GM12801 (cell line): ENCODE measurements around the gene SFT2D2.

ENCODE experiments used
- TF ChIP-seq, protein P1 (sequence below): IDR thresholded peaks from one replicate; pipeline ENCODE4 v1.5.1; 2011; ENCODE audit warnings: control low read depth; ENCODE audit not compliant: insufficient read length; ENCODE audit errors: extremely low read depth

SFT2D2 gene

DNA sequence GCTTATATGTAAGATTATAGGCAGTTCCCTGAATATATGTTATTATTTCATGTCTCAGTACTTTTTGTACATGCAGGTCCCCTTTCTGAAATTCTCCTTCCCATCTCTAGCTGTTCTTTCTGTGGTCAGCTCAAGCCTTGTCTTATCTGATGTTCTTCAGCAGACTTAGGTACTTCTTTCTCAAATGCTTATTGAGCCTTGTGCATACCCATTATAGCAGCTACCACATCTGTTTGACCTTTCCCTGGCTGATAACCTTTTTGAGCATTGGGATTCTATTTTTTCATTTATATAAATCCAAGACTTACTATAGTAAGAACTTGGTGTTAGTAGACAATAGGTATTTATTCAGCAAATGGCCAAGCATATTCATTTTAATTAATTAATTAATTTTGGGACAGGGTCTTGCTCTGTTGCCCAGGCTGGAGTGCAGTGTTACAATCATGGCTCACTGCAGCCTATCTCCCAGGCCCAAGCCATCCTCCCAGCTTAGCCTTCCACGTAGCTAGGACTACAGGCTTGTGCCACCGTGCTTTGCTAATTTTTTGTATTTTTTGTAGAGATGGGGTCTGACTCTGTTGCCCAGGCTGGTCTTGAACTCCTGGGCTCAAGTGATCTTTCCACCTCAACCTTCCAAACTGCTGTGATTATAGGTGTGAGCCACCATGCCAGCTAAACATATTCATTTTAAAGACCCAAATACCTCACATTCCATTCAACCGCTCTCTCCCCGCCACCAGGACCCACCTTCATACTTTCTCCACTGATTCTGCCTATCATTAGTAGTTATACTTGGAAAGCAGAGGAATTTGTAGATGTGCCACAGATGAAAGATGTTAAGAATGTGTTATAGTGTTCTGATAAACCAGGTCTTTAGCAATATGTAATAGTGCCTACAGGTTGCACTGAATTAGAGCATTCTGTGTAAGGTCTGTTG lies 30.3 kb upstream of the SFT2D2 start:
- TF ChIP-seq, protein P1, sequence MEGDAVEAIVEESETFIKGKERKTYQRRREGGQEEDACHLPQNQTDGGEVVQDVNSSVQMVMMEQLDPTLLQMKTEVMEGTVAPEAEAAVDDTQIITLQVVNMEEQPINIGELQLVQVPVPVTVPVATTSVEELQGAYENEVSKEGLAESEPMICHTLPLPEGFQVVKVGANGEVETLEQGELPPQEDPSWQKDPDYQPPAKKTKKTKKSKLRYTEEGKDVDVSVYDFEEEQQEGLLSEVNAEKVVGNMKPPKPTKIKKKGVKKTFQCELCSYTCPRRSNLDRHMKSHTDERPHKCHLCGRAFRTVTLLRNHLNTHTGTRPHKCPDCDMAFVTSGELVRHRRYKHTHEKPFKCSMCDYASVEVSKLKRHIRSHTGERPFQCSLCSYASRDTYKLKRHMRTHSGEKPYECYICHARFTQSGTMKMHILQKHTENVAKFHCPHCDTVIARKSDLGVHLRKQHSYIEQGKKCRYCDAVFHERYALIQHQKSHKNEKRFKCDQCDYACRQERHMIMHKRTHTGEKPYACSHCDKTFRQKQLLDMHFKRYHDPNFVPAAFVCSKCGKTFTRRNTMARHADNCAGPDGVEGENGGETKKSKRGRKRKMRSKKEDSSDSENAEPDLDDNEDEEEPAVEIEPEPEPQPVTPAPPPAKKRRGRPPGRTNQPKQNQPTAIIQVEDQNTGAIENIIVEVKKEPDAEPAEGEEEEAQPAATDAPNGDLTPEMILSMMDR, result no peak

DNA sequence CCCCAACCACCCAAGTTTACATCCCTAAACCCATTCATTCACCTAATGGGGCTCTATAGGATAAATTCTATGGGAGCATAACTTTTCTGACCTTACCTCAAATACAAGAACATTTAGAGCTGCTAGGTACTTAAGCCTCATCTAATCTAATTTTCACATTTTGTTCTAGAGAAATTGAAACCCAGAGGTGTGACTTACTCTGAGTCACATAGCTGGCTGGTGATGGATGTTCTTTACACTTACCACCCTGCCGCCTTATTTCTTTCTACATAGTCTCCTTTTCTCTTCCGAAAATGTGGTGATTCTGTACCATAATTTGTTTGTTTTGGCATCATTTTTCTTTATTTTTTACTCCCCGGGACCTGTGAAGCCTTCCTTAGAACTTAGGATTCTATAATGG lies 26.7 kb upstream of the SFT2D2 start:
- TF ChIP-seq, protein P1, result no peak

DNA sequence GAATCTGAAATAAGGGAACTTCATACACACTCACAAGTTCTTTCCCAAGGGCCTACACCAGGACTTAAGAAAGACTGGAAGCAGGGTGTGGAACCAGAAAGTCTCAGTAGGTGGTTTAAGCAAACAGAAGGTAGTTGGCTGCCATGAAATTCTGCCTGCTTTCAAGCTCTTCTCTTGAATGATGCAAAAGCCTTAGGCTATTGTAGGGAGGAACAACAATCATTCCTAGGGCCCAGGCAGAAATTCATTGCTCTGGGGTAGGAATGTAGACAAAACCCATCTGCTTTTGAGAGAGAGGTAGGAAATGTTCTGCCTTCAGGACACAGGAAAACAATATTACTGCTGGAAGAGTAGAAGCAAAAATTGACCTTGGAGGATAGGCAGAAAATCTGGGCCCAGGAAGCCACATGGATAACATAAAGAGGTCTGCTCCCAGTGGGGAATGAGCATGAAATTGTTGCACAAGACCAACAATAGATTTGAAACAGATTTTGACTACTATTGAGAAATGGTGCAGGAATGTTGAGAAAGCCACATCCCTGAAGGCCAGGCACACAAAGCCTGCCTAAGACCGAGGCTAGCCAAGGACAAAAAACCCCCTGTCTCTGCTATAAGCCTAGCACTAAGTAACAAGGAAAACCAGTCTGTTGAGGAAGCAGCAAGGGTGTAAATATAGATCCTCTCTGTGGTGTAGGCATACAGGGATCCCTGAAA lies 22.7 kb upstream of the SFT2D2 start:
- TF ChIP-seq, protein P1, result no peak

DNA sequence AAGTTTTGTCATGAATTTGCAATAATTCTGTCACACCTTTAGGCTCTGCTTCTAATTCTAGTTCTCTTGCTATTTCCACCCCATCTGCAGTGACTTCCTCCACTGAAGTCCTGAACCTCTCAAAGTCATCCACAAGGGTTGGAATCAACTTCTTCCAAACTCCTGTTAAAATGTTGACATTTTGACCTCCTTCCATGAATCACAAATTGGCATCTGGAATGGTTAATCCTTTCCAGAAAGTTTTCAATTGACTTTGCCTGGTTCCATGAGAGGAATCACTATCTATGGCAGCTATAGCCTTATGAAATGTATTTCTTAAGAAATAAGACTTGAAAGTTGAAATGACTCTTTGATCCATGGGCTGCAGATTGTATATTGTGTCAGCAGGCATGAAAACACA lies 19.7 kb upstream of the SFT2D2 start:
- TF ChIP-seq, protein P1, result no peak

DNA sequence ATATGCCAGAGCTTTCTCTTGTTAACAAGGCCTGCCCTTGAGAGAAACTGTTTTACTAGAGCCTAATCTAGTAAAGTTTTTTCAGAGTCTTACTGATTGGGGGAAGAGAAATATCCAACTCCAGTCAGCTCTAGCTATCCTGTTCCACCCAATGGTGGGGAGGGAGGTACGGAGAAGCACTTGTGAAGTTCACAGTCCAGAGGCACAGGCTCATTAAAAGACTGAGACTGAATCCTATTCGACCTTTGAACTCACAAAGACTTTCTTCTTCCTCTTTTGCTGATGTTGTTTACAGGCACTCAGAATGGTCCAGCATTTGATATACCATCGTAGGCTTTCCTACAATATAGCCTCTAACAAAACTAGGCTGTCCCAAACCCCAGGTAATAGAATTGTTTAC lies 15.5 kb upstream of the SFT2D2 start:
- TF ChIP-seq, protein P1, result no peak

DNA sequence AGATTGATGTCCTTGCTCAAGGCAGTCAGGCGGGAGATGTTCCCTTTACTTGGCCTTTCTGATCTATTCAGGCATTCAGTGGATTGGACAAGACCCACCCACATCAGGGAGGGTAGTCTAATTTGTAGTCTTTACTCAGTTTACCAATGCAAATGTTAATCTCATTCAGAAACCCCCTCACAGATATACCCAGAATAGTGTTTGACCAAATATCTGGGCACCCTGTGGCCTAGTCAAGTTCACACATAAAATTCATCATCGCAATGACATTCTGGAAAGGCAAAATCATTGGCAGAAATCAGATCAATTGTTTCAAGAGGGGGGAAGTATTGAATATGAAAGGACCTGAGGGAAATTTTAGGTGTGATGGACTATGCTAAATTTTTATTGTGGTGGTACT lies 12.5 kb upstream of the SFT2D2 start:
- TF ChIP-seq, protein P1, result no peak

DNA sequence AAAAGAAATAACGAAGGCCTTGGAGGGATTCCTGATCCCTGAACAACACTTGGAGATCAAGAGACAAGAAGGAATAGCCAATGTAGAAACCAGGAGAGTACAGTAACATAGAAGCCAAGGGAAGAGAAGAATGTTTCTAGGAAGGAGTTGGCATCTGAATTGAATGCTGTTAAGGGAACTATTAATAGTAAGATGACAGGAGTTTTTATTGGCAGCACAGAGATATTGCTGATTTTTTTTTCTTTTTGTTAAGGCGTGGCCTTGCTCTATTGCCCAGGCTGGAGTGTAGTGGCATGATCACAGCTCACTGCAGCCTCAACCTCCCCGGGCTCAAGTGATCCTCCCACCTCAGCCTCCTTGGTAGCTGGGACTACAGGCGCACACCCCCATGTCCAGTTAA lies 9.6 kb upstream of the SFT2D2 start:
- TF ChIP-seq, protein P1, result no peak
